DOHH2 (cell line): Measurements from ENCODE around the gene CTAG2.
"Not testable (repeated sequence)": the region's sequence is repeated elsewhere in the genome, so short reads cannot be mapped to it uniquely, and the experiment has no call there.

Source experiments
- H3F3A ChIP-seq: fragments of 200-600 bp; sonication (generic), shearing (Covaris generic); 2 replicates; pipeline ENCODE4 v1.6.0; 2016; ENCODE audit warnings: antibody characterized with exemption, mild to moderate bottlenecking; ENCODE audit not compliant: control insufficient read depth, insufficient read depth
- H3K27ac ChIP-seq: fragments of 200-600 bp; sonication (generic); 2 replicates; pipeline ENCODE4 v1.5.1; 2014; ENCODE audit warnings: low read depth, mild to moderate bottlenecking, low read length, moderate library complexity
- H3K27me3 ChIP-seq: fragments of 200-600 bp; sonication (generic); 2 replicates; pipeline ENCODE4 v1.6.1; 2014; ENCODE audit warnings: mild to moderate bottlenecking, low read length, mixed read lengths; ENCODE audit not compliant: control insufficient read depth
- H3K36me3 ChIP-seq: fragments of 200-600 bp; sonication (generic); 2 replicates; pipeline ENCODE4 v1.6.1; 2014; ENCODE audit warnings: mild to moderate bottlenecking, low read length, moderate library complexity, mixed read lengths; ENCODE audit not compliant: control insufficient read depth
- H3K4me1 ChIP-seq: fragments of 200-600 bp; sonication (generic); 2 replicates; pipeline ENCODE4 v1.6.1; 2014; ENCODE audit warnings: mild to moderate bottlenecking, low read length, mixed read lengths; ENCODE audit not compliant: control insufficient read depth
- H3K4me2 ChIP-seq: fragments of 200-600 bp; sonication (generic); 2 replicates; pipeline ENCODE4 v1.6.0; 2014; ENCODE audit warnings: mild to moderate bottlenecking, low read length, moderate library complexity
- H3K4me3 ChIP-seq: fragments of 200-600 bp; sonication (generic); 2 replicates; pipeline ENCODE4 v1.5.1; 2014; ENCODE audit warnings: mild to moderate bottlenecking, low read length, mixed read lengths
- H3K79me2 ChIP-seq: fragments of 200-600 bp; sonication (generic); 2 replicates; pipeline ENCODE4 v1.6.1; 2014; ENCODE audit warnings: mild to moderate bottlenecking, low read length, mixed read lengths; ENCODE audit not compliant: control insufficient read depth
- H3K9me2 ChIP-seq: fragments of 200-600 bp; sonication (generic); replicated peaks from 2 replicates; pipeline ENCODE4 v1.6.1; 2014; ENCODE audit warnings: mild to moderate bottlenecking, low read length, mixed read lengths; ENCODE audit not compliant: control insufficient read depth
- H3K9me3 ChIP-seq: fragments of 200-600 bp; sonication (generic); 2 replicates; pipeline ENCODE4 v1.6.1; 2014; ENCODE audit warnings: antibody characterized with exemption, low read length, mixed read lengths; ENCODE audit not compliant: control insufficient read depth, insufficient read depth
- H4K20me1 ChIP-seq: fragments of 200-600 bp; sonication (generic); 2 replicates; pipeline ENCODE4 v1.6.0; 2014; ENCODE audit warnings: low read depth, mild to moderate bottlenecking, antibody characterized with exemption, low read length, moderate library complexity; ENCODE audit not compliant: control insufficient read depth, insufficient read depth

CTAG2 gene

GRCh38 chrX:154633661-154634060, 19.7 kb downstream of the CTAG2 start:
- H3K27ac ChIP-seq, H3K36me3 ChIP-seq, H3K4me1 ChIP-seq, H3K4me3 ChIP-seq, H3K9me2 ChIP-seq, H3K4me2 ChIP-seq, H3K27me3 ChIP-seq, H4K20me1 ChIP-seq, H3K79me2 ChIP-seq, H3F3A ChIP-seq, H3K9me3 ChIP-seq: not testable (repeated sequence)

- not testable (repeated sequence) for H3K79me2 ChIP-seq, H3K36me3 ChIP-seq, H4K20me1 ChIP-seq, H3K27ac ChIP-seq, H3K9me3 ChIP-seq, H3K4me3 ChIP-seq, H3F3A ChIP-seq, H3K4me1 ChIP-seq, H3K27me3 ChIP-seq, H3K4me2 ChIP-seq, H3K9me2 ChIP-seq
Measured at GRCh38 chrX:154630949-154631348, 22.4 kb downstream of the CTAG2 start.

GRCh38 chrX:154628960-154629359, 24.4 kb downstream of the CTAG2 start:
- not testable (repeated sequence) for H4K20me1 ChIP-seq, H3K4me2 ChIP-seq, H3K4me1 ChIP-seq, H3K79me2 ChIP-seq, H3K27ac ChIP-seq, H3K9me3 ChIP-seq, H3K36me3 ChIP-seq, H3K9me2 ChIP-seq, H3K4me3 ChIP-seq, H3K27me3 ChIP-seq, H3F3A ChIP-seq

- H3K9me3 ChIP-seq, H3F3A ChIP-seq, H3K27me3 ChIP-seq, H3K4me2 ChIP-seq, H3K9me2 ChIP-seq, H3K27ac ChIP-seq, H4K20me1 ChIP-seq, H3K4me1 ChIP-seq, H3K36me3 ChIP-seq, H3K79me2 ChIP-seq, H3K4me3 ChIP-seq: not testable (repeated sequence)
Measured at GRCh38 chrX:154620767-154621414, 32.5 kb downstream of the CTAG2 start.

- not testable (repeated sequence) for H3K4me3 ChIP-seq, H3F3A ChIP-seq, H3K79me2 ChIP-seq
Measured at GRCh38 chrX:154619182-154619581, 34.2 kb downstream of the CTAG2 start, which contains the start of gene CTAG1B. Gene CTAG1B, minus strand, starts transcription at chrX:154619282. Its CDS starts 64 bp downstream, at chrX:154619218.

GRCh38 chrX:154613586-154613985, 39.8 kb downstream of the CTAG2 start:
- H3F3A ChIP-seq, H3K9me2 ChIP-seq, H3K79me2 ChIP-seq, H3K27ac ChIP-seq, H3K27me3 ChIP-seq, H3K9me3 ChIP-seq, H3K4me2 ChIP-seq, H4K20me1 ChIP-seq, H3K4me3 ChIP-seq, H3K4me1 ChIP-seq, H3K36me3 ChIP-seq: not testable (repeated sequence)

More at GRCh38 chrX:154619182-154619581, 34.2 kb downstream of the CTAG2 start, which contains the start of gene CTAG1B:
- H3K4me2 ChIP-seq, H3K4me1 ChIP-seq, H4K20me1 ChIP-seq, H3K9me2 ChIP-seq, H3K27me3 ChIP-seq, H3K9me3 ChIP-seq, H3K27ac ChIP-seq, H3K36me3 ChIP-seq: not testable (repeated sequence)

- H3K27me3 ChIP-seq, H3K36me3 ChIP-seq, H4K20me1 ChIP-seq, H3K9me2 ChIP-seq, H3K4me2 ChIP-seq, H3K27ac ChIP-seq, H3F3A ChIP-seq, H3K79me2 ChIP-seq, H3K4me1 ChIP-seq, H3K9me3 ChIP-seq, H3K4me3 ChIP-seq: not testable (repeated sequence)
Measured at GRCh38 chrX:154611146-154611545, 42.2 kb downstream of the CTAG2 start.

GRCh38 chrX:154608823-154609222, 44.6 kb downstream of the CTAG2 start:
- H3K4me1 ChIP-seq, H4K20me1 ChIP-seq, H3K27me3 ChIP-seq, H3F3A ChIP-seq, H3K79me2 ChIP-seq, H3K36me3 ChIP-seq, H3K27ac ChIP-seq, H3K9me2 ChIP-seq, H3K4me2 ChIP-seq, H3K9me3 ChIP-seq, H3K4me3 ChIP-seq: not testable (repeated sequence)
